Urinary bladder (tissue), 4 donors: ENCODE measurements around the gene KCNAB2. TPM values are rescaled to one million over a fixed set of nuclear protein-coding genes. Genes with fewer than 3 reads are reported as not detected.

Source experiments
- DNase-seq: peaks from one replicate; pipeline ENCODE4 v3.0.0-alpha.2; 2015; ENCODE audit errors: extremely low spot score
- H3K27ac ChIP-seq: one replicate; pipeline ENCODE4 v1.5.1; 2013; ENCODE audit warnings: low read depth, mild to moderate bottlenecking, moderate library complexity
- H3K36me3 ChIP-seq: one replicate; pipeline ENCODE4 v1.6.1; 2013; ENCODE audit warnings: mild to moderate bottlenecking, moderate library complexity; ENCODE audit not compliant: insufficient read depth
- H3K4me1 ChIP-seq: one replicate; pipeline ENCODE4 v1.6.1; 2013; ENCODE audit warnings: mild to moderate bottlenecking, moderate library complexity; ENCODE audit not compliant: insufficient read depth
- H3K4me3 ChIP-seq: one replicate; pipeline ENCODE4 v1.5.1; 2013; ENCODE audit warnings: low read depth, low read length
- WGBS: extraction: QIAGEN DNeasy Blood & Tissue Kit; methylation state at CpG from one replicate; pipeline ENCODE4 v1.1.7; 2013; 5-methylcytosine and 5-hydroxymethylcytosine counted together
- polyA plus RNA-seq: library from polyadenylated mRNA; stranded (reverse); fragments of 200-250 nt; gene quantifications from one replicate; pipeline ENCODE4 v1.2.3, GENCODE V29; 2013
- total RNA-seq: library from RNA; depleted of rRNA; stranded (reverse); fragments of >200 nt; gene quantifications from one replicate; pipeline ENCODE4 v1.2.3, GENCODE V29; 2014
- donor health status: healthy with polysubstance abuse.
- donor health status: healthy.

The KCNAB2 gene
- total and polyA plus RNA-seq, 2 donors: 3.8 to 13.0 TPM

GRCh38 chr1:6099297-6099696, 53.6 kb downstream of the KCNAB2 start:
- no peaks in the 10 kb centered on the region for H3K4me1 ChIP-seq
- WGBS: 93% methylated on average over 15 of the region's 15 CpGs
- DNase-seq: no peak
- H3K4me3 ChIP-seq: no peak overlapping the region
- H3K36me3 ChIP-seq: no peaks in the 10 kb centered on the region
- H3K27ac ChIP-seq: no peak overlapping the region

- Histone ChIP-seq H3K4me3 (no peak overlapping the region), H3K36me3 (no peaks in the 10 kb centered on the region), H3K27ac (no peak overlapping the region), H3K4me1 (no peaks in the 10 kb centered on the region)
- WGBS: 79% methylated on average over 27 of the region's 27 CpGs
- no peak for DNase-seq
Observed at GRCh38 chr1:6099787-6100765, 54.4 kb downstream of the KCNAB2 start.

DNA sequence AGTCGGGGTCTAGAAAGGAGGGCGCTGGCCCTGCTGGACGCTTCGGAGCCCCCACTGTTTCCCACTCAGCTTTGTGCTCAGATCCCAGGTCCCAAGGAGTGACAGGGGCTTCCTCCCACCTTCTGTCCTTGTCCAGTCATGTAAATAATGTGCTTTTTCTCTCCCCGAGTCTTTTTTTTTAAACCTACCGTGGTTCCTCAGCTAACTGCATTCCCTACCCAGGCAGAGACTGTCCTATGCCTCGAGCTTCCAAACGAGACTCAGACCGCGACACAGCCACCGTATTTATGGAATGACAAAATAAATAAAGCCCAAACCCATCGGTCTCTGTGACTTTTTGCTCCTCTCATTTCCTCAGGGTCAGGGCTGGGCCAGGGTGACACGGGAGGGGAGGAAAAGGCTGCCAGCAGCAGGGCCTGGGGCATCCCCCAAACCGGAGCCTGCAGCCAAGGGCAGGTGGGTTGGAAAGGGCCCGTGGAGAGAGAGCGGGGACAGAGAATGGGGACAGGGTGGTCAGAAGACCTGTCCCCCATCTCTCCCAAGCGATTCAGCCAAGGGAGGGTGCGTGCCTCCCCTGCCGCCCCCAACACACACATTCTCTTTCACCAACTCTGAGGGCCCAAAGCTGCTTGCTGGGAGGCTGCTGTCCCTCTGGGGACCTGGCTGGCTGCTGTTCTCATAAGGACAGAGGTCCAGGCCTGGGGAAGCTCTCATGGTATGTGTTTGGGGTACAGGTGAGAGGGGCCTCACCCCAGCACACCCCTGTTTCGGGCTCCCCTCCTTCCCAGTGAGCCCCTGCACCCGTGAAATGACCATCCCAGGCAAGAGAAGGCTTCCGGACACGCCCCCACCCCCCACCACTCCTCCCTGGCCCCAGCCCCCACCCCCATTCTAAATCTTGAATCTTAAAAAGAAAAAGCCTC, 55.4 kb downstream of the KCNAB2 start:
- H3K27ac ChIP-seq: no peak overlapping the region
- no peak overlapping the region for H3K4me3 ChIP-seq
- WGBS: 61% methylated on average over 23 of the region's 23 CpGs
- H3K4me1 ChIP-seq: no peaks in the 10 kb centered on the region
- no peak for DNase-seq
- no peaks in the 10 kb centered on the region for H3K36me3 ChIP-seq

DNA sequence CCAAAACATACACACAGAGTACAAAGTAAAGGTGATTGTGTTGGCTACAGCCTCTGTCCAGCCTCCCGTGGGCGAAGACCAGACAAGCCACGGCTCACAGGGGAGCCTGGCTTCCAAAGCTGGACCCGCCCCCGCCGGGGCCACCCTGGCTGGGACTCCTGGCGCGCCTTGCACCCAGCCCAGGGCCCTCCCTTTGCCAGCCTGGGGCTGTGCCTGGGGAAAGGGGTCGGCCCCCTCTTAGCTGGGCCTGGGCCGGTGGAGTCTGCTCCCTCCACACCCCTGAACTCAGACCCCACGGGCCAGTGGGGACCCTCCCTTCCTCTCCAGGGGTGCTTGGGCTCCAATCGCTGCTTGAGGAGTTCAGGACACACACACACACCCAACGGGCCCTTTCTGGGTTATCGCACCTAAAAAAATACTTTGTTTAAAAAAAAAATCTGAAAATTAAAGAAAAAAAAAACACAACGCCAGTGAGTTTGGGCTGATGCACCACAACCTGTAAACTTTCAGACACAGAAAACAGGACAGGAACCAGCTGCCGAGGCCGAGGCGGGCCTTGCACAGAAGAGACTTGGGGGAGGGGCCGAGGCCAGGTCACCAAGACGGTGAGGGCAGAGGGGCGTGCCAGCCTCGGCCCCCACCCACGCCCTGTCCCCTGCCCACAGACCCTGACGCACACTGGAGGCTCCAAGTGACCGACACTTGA, 56.3 kb downstream of the KCNAB2 start:
- H3K4me1 ChIP-seq: no peaks in the 10 kb centered on the region
- DNase-seq: no peak
- H3K27ac ChIP-seq: no peak overlapping the region
- WGBS: 33% methylated on average over 25 of the region's 25 CpGs
- no peaks in the 10 kb centered on the region for H3K36me3 ChIP-seq
- H3K4me3 ChIP-seq: no peak overlapping the region

GRCh38 chr1:6102532-6102845, 56.8 kb downstream of the KCNAB2 start:
- 77% methylated on average over 9 of the region's 9 CpGs for WGBS
- DNase-seq: no peak

GRCh38 chr1:6103111-6103853, 57.6 kb downstream of the KCNAB2 start:
- Histone ChIP-seq H3K4me1 (no peaks in the 10 kb centered on the region), H3K27ac (no peak overlapping the region), H3K4me3 (no peak overlapping the region), H3K36me3 (no peaks in the 10 kb centered on the region)
- no peak for DNase-seq
- WGBS: 73% methylated on average over 22 of the region's 22 CpGs

More at GRCh38 chr1:6102532-6102845, 56.8 kb downstream of the KCNAB2 start:
- Histone ChIP-seq H3K4me3 (no peak overlapping the region), H3K4me1 (no peaks in the 10 kb centered on the region), H3K27ac (no peak overlapping the region), H3K36me3 (no peaks in the 10 kb centered on the region)

DNA sequence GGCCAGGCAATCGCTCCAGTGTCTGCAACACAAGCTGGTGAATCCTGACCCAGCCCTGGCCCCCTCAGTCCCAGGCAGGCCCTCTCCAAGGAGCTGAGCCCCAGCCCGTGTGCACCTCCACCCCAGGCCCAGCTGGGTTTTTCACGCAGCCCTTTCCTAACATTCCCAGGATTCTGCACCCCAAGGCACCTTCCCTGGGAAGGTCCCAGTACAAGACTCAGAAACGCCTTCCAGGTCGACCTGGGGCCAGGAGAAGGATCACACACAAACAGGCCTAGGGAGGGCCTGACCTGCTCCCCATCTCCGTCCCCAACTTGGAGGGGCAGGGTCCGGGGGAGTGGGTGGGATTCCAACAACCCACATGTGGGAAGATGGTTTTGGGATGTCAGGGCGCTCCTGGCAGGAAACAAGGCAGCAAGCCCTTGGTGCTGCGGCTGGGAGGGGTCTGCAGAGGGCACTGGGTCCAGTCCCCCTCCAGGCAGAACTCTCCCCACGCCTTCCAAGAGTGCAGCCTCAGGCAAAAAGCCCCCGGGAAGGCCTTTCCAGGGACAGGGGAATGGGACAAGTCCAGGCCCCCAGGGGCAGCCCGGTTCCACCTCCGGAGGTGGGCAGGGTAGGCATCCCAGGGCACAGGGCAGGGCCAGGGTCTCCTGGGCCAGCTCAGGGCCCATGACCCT, 58.3 kb downstream of the KCNAB2 start:
- H3K4me3 ChIP-seq: no peak overlapping the region
- H3K36me3 ChIP-seq: no peaks in the 10 kb centered on the region
- DNase-seq: no peak
- 74% methylated on average over 13 of the region's 13 CpGs for WGBS
- H3K4me1 ChIP-seq: no peaks in the 10 kb centered on the region
- H3K27ac ChIP-seq: no peak overlapping the region

DNA sequence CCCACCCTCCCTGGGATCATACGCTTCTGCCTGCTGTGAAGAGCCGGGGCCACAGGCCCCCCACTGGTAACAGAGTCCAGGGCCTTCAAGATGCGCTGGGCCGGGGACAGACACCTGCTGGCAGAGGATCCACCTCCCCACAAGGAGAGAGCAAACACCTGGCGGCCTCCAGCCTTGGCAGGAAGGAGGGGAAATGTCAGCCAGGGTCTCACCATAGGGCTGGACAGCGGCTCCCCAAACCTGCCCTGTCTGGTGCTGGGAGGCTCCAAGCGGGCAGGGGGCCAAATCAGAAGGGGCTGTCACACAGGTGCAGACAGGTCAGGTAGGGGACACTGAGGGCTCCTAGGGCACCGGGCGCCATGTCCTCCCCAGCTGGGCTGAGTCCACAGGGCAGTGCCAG, 58.9 kb downstream of the KCNAB2 start:
- H3K36me3 ChIP-seq: no peaks in the 10 kb centered on the region
- WGBS: 79% methylated on average over 9 of the region's 9 CpGs
- no peak for DNase-seq
- H3K4me1 ChIP-seq: no peaks in the 10 kb centered on the region
- H3K4me3 ChIP-seq: no peak overlapping the region
- no peak overlapping the region for H3K27ac ChIP-seq

DNA sequence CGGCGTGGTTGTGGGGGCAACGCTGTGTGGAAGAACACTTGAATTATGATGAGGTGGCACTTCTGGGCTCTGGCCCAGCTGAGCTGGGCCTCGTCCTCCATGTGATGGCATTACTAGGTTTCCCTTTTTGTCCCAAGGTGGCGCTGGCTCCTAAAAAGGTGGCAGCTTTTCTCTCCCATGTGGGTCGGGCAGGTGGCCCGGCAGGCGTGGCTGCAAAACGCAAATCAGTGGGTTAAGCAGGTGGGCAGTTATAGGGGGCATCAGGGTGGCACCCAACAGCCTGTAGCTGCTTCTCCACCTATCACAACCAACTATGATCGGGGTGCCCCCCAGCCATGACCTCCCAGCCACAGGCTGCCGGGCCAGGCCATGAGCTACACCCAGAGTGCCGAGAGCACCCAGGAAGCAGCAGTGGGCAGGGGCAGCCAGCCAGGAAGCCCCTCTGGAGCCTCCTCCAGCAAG, 59.6 kb downstream of the KCNAB2 start:
- WGBS: 82% methylated on average over 12 of the region's 12 CpGs
- H3K36me3 ChIP-seq: no peaks in the 10 kb centered on the region
- no peak overlapping the region for H3K27ac ChIP-seq
- H3K4me3 ChIP-seq: no peak overlapping the region
- no peaks in the 10 kb centered on the region for H3K4me1 ChIP-seq
- DNase-seq: no peak

DNA sequence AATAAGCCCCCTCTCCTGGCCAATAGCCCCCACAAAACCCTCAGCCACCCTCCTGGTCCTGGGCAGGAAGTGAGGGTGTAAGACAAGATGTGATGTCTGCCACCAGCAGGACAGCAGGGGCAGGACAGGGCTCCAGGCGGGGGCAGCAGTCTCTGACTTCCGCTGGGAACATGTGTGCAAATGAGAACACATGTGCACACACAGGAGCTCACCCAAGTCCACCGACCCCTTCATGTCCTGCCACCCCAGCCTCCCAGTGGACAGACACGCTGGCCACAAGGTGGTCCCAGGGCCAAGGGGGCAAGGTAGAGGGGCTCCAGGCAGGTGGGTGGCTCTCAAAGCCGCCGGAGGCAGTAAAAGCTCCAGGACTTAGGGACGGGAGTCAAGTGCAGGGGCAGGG, 60.1 kb downstream of the KCNAB2 start:
- WGBS: 75% methylated on average over 7 of the region's 7 CpGs
- H3K27ac ChIP-seq: no peak overlapping the region
- DNase-seq: no peak
- H3K4me1 ChIP-seq: no peaks in the 10 kb centered on the region
- H3K4me3 ChIP-seq: no peak overlapping the region
- H3K36me3 ChIP-seq: no peaks in the 10 kb centered on the region

DNA sequence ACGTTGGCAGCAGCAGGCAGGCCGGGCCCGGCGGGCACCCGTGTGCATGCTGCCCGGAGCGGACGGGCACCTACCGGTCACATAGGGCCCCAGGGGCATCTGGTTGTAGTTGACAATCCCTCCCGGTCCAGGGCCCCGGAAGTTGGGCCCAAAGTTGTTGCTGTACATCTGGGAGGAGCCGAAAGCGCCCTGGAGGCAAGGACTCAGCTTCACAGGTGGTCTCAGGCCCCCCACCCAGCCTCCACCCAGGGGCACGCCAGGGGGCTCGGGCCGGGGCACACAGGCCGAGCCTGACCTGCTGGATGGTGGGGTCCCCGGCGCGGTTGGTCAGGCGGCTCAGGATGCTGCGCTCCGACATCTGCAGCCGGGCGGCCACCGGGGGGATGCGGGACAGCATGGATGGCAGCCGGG, 60.6 kb downstream of the KCNAB2 start:
- no peak for DNase-seq
- WGBS: 89% methylated on average over 28 of the region's 28 CpGs
- no peak overlapping the region for H3K4me3 ChIP-seq
- H3K4me1 ChIP-seq: no peaks in the 10 kb centered on the region
- no peaks in the 10 kb centered on the region for H3K36me3 ChIP-seq
- no peak overlapping the region for H3K27ac ChIP-seq

- Histone ChIP-seq H3K36me3 (no peaks in the 10 kb centered on the region), H3K4me1 (no peaks in the 10 kb centered on the region), H3K27ac (no peak overlapping the region), H3K4me3 (no peak overlapping the region)
- WGBS: 95% methylated on average over 6 of the region's 6 CpGs
- DNase-seq: no peak
Observed at GRCh38 chr1:6106977-6107376, 61.3 kb downstream of the KCNAB2 start.
